ENCODE measurements around the gene HIVEP3.

The HIVEP3 gene

DNA sequence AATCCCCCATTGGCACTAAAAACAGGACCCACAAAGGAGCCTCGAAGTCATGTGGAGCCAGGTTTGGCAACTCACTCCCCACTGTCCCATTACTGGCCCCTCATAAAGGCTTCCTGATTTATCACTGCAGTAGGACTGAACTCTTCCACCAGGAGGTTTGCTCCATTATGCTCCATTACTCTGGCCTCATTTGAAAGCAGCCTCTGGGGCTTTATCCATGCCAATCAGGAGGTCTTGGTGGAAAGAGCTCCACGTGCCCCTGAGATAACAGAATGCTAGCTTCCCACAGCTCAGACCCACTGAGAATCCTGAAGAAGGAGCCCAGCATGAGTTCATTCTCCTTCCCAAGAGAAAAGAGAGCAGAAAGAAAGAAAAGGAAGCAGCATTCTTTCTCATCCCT is 76.4 kb downstream of the HIVEP3 start:
- TF ChIP-seq, protein P1, sequence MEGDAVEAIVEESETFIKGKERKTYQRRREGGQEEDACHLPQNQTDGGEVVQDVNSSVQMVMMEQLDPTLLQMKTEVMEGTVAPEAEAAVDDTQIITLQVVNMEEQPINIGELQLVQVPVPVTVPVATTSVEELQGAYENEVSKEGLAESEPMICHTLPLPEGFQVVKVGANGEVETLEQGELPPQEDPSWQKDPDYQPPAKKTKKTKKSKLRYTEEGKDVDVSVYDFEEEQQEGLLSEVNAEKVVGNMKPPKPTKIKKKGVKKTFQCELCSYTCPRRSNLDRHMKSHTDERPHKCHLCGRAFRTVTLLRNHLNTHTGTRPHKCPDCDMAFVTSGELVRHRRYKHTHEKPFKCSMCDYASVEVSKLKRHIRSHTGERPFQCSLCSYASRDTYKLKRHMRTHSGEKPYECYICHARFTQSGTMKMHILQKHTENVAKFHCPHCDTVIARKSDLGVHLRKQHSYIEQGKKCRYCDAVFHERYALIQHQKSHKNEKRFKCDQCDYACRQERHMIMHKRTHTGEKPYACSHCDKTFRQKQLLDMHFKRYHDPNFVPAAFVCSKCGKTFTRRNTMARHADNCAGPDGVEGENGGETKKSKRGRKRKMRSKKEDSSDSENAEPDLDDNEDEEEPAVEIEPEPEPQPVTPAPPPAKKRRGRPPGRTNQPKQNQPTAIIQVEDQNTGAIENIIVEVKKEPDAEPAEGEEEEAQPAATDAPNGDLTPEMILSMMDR (IDR thresholded peaks at IDR 0.05; ENCODE audit: control extremely low read depth, extremely low read depth, low read depth, missing control alignments): no peak
- POLR2A ChIA-PET: no interaction called here
- CTCF ChIA-PET: interaction anchor here (1.0 kb wide), 1 partner anchor 8 kb away, joined by 4 read pairs; no protein-coding TSS in a partner anchor
- DNase-seq (ENCODE audit: extremely low spot score): no peak

DNA sequence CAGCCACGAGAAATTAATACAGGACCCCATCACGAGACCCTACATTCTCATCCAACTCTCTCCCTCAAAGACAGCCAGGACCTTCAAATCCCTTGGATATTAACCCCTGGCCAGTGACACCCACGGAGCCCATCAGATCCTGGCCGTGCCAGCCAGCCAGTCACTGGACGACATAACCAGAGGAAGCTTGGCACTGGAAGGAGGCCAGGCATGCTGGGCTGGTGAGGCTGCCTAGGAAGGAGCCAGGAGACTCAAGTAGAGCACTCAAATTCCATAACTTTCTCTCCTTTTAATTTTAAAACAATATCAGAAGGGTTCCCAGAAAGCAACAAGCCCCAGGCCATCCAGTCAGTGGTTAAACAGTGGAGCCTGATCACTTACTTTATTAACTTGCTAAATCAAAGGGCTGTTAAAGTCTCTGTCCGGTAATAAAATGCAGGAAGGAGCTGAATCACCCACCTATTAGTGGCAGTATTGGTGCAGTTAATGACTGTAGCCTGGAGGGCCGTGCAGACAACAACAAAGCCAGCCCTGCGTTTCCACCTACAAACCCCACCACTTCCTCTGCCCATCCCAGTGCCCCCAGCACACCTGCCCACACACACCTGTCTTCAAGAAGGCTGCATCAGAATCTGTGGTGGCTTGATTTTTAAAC is 78.0 kb downstream of the HIVEP3 start:
- CTCF ChIA-PET: no interaction called here

GRCh38 chr1:41838266-41838665 is 80.5 kb downstream of the HIVEP3 start:
- no peak for DNase-seq (ENCODE audit: extremely low spot score)
- TF ChIP-seq, protein P1 (IDR thresholded peaks at IDR 0.05; ENCODE audit: control extremely low read depth, extremely low read depth, low read depth, missing control alignments): no peak
- ChIA-PET CTCF (no interaction called here), POLR2A (no interaction called here)

More for the DNA sequence above, 78.0 kb downstream of the HIVEP3 start:
- POLR2A ChIA-PET: no interaction called here
- TF ChIP-seq, protein P1 (IDR thresholded peaks at IDR 0.05; ENCODE audit: control extremely low read depth, extremely low read depth, low read depth, missing control alignments): no peak
- no peak for DNase-seq (ENCODE audit: extremely low spot score)

DNA sequence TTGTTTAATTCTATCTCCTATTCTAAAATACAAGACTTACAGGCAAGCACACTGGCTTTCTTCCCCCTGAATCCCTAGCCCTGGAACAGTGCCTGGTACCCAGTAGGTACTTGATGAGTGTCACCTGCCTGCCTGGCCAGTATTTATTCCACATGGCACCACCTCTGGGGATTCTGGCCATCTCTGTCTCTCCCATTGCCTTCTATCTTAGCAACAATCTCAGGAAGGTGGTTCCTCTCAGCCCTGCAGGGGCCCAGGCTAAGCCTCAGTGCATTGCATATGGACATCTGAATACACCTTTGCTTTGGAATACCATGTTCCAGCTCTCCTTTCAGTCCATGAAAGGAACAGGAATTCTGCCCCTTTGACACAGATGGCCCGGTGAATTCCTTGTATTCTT is 81.0 kb downstream of the HIVEP3 start:
- TF ChIP-seq, protein P1 (IDR thresholded peaks at IDR 0.05; ENCODE audit: control extremely low read depth, extremely low read depth, low read depth, missing control alignments): no peak
- ChIA-PET CTCF (interaction anchor here (1.7 kb wide), 1 partner anchor 14 kb away, joined by 4 read pairs; no protein-coding TSS in a partner anchor), POLR2A (no interaction called here)
- no peak for DNase-seq (ENCODE audit: extremely low spot score)

DNA sequence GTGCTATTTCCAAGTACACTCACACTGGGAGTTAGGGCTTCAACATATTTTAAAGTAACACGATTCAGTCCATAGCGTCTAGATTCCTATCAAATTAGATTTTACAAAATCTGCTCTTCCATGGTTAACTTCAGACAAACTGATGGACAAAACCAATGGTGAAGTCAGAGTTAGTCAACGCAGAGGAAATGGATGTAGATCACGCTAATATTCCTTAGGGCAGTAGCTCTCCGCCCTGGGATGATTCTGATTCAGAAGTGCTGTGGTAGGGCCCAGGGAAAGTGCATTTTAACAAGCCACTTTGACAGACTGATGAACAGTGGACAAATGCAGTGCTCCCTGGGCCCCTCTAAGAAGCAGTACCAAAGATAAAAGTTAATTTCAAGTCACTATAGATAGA is 83.2 kb downstream of the HIVEP3 start:
- ChIA-PET POLR2A (no interaction called here), CTCF (interaction anchor here (0.7 to 1.7 kb wide), 6 partner anchors 9 to 319 kb away, joined by 3 to 5 read pairs (median 3); no protein-coding TSS in a partner anchor)
- TF ChIP-seq, protein P1 (IDR thresholded peaks at IDR 0.05; ENCODE audit: control extremely low read depth, extremely low read depth, low read depth, missing control alignments): no peak
- no peak for DNase-seq (ENCODE audit: extremely low spot score)

- DNase-seq (ENCODE audit: extremely low spot score): no peak
- CTCF ChIA-PET: interaction anchor here (0.9 to 1.6 kb wide), 3 partner anchors 16 to 28 kb away, joined by 3 to 4 read pairs (median 3); no protein-coding TSS in a partner anchor
- POLR2A ChIA-PET: no interaction called here
- TF ChIP-seq, protein P1 (IDR thresholded peaks at IDR 0.05; ENCODE audit: control extremely low read depth, extremely low read depth, low read depth, missing control alignments): no peak
Observed at GRCh38 chr1:41833519-41834000, 85.2 kb downstream of the HIVEP3 start.

Data from GM10248 (cell line).